ENCODE data around the gene ZNF638.

ZNF638 gene

DNA sequence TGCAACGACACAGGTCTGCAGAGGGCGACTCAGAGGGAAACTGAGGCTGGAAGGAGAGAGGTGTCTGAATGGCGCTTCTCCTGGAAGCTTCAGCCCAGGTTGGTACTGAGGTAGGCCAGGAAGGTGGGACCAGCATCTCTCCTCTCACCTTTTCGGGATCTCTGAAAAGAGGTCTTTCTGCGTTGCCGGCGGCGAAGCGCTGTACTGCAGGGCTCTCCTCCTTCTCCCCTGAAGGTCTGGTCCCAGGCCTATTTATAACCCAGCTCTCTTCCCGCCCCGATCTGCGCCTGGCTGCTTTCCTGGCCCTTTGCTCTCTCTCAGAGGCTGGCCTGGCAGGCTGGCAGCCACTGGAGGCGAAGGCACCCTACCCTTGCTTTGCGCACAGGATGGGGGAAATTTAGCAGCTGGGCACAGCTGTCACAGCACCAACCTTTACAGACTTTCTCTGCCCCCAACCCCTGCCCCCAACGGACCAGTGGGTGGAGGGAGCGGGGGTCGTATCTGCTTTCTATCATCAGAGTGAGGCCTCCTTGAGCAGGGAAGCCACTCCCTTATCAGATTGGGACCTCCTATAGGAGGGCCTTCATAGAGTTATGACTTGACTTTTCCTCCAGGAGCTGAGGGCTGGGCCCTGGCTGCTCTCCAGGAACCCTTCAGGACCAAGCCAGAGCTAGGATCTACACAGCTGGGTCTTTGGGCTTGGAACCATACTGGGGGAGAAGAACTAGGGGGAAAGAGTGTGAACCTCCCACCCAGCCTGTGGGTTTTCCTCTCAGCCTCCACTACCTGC is 122.8 kb downstream of the ZNF638 start:
- TF ChIP-seq, protein P1, sequence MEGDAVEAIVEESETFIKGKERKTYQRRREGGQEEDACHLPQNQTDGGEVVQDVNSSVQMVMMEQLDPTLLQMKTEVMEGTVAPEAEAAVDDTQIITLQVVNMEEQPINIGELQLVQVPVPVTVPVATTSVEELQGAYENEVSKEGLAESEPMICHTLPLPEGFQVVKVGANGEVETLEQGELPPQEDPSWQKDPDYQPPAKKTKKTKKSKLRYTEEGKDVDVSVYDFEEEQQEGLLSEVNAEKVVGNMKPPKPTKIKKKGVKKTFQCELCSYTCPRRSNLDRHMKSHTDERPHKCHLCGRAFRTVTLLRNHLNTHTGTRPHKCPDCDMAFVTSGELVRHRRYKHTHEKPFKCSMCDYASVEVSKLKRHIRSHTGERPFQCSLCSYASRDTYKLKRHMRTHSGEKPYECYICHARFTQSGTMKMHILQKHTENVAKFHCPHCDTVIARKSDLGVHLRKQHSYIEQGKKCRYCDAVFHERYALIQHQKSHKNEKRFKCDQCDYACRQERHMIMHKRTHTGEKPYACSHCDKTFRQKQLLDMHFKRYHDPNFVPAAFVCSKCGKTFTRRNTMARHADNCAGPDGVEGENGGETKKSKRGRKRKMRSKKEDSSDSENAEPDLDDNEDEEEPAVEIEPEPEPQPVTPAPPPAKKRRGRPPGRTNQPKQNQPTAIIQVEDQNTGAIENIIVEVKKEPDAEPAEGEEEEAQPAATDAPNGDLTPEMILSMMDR (IDR thresholded peaks at IDR 0.05; ENCODE audit: insufficient read depth, low read depth, low read length, missing control alignments), result no peak
- no peak overlapping the region for H3K4me3 ChIP-seq (ENCODE audit: low read length)
- no peak for DNase-seq (ENCODE audit: low read depth)

DNA sequence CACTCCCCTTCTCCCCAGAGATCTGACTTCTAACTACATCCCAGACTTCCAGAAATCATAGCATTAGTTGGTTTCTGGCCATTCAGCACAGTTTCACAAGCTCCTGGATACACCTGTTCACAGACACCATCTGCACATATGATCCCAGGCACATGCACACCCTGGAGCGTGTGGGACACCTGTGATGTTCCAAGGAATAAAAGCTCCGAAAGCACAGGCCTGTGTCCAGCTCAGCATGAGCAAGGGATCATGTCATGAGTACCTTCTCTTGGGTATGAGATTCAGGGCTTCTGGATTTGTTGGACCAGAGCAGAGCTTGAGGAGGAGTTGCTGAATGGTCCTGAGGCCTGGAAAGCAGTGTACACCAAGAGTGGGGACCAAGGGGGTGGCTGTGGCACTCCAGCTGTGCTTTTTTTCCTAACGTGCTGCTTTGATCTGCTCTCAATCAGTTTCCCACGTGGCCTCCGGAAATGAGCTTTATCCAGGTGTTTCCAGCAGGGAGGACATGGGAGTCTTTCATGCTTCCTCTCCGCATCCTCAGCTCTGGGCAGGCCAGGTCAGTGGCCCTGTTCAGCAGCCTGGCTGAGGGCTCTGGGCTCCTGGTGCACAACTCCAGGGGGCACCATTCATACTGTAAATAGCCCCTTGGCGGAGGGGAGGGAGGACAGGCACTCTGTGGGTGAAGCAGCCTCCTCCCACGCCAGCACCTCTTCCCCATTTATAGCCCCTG is 123.6 kb downstream of the ZNF638 start:
- no peak for DNase-seq (ENCODE audit: low read depth)
- H3K4me3 ChIP-seq (ENCODE audit: low read length), result no peak overlapping the region
- TF ChIP-seq, protein P1 (IDR thresholded peaks at IDR 0.05; ENCODE audit: insufficient read depth, low read depth, low read length, missing control alignments), result no peak

DNA sequence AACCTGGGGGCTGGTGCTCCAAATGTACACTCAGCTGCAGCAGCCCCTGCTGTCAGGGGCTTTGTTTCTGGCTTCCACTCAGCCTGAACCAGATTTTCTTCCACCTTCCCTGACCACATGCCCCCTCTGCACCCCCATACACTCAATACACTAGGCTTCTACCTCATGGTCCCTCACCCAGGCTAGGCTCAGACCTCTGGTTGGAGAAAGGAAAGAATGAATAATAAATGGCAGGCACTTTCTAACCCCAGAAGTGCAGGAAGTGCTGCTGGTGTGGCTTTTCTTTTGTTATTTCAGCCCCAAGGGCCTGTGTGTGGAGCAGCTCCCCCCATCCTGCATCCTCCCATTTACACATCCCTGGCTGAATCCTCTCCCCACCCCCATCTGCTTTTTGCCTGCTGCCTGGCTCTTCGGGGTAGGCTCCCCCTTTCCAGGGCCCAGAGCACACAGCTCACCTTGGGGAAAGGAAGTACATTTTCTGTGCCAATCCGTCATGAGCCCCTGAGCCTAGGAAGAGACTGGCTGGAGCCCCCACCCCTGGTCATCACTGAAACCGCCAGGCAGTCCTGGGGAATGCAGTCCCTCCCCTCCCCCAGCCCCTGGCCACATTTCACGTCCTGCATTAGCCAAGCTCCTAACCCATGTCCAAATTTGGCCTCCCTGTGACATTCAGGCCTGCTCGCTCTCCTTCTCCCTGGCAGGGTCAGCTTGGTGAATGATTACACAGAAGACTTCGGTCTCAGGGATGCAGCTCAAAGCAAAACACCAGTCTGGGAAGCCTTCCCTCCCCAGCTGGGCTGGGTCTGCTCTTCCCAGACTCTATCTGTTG is 124.4 kb downstream of the ZNF638 start:
- no peak for DNase-seq (ENCODE audit: low read depth)
- TF ChIP-seq, protein P1 (IDR thresholded peaks at IDR 0.05; ENCODE audit: insufficient read depth, low read depth, low read length, missing control alignments), result no peak
- H3K4me3 ChIP-seq (ENCODE audit: low read length), result no peak overlapping the region

DNA sequence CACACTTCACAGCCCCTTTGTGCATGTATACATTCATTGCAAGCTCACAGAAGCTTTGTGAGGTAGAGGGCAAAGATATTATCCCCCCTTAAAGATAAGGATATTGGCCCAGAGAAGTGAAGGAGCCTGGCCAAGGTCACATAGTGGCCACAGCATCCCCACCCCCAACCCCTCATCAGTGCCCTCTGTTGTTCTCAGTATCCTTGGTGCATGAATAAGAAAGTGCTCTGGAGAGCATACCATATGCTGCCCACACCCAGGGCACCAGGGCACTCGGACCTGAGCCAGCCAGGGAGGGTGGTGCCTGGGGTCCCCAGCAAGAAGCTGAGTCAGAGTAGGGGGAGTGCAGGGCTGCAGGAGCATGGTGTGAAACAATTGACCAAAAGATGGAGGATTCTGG is 125.0 kb downstream of the ZNF638 start:
- no peak overlapping the region for H3K4me3 ChIP-seq (ENCODE audit: low read length)
- TF ChIP-seq, protein P1 (IDR thresholded peaks at IDR 0.05; ENCODE audit: insufficient read depth, low read depth, low read length, missing control alignments), result no peak
- DNase-seq (ENCODE audit: low read depth), result no peak

DNA sequence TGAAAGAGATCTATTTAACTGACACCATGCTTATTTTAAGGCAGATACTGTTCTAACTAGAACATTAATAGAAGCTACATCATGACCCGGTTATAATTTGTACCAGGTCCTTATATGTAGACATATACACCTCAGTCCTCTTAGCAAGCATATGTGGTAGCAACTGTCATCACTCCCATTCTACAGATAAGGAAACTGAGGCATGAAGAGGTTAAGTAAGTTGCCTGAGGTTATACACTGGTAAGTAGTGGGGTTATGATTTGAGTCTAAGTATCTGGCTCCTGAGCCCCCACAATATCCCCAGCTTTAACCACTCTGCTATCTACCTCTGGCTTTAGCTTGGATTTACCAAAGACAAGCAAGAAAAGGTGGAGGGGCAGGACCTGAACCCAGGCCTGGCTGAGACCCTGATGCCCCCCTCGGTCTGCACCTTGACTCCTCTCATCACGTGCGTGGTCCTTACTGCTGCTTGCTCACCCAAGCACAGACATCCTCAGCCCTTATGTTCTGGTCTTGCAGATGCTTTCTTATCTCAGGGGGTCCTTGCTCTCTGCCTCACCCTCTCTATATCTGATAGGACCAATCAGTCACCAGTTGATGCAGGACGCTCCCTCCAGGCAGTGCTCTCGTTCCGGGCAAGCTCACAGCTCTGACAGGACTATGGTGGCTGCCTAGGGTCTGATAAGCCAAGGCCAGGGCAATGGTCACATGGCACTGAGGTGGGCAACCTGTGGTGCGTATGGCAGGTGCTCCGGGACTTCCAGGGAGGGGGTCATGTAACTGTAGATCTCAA is 125.7 kb downstream of the ZNF638 start:
- no peak overlapping the region for H3K4me3 ChIP-seq (ENCODE audit: low read length)
- DNase-seq (ENCODE audit: low read depth), result no peak
- TF ChIP-seq, protein P1 (IDR thresholded peaks at IDR 0.05; ENCODE audit: insufficient read depth, low read depth, low read length, missing control alignments), result no peak

DNA sequence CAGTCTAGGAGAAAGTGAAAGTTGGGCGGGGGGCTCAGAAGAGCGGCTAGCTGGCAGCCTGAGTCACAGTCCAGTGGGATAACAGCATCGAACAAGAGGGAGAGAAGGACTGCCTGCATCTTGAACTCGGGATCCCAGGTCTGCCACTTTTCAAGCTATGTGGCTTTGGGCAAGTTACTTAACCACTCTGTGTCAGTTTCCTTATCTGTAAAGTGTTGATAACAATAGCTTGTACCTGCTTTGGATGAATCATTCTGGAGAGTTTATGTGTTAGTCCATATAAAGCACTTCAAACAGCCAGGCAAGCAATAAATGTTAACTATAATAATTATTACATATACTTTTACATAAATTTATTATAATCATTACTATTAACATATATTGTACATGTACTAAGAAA is 126.3 kb downstream of the ZNF638 start:
- TF ChIP-seq, protein P1 (IDR thresholded peaks at IDR 0.05; ENCODE audit: insufficient read depth, low read depth, low read length, missing control alignments), result no peak
- H3K4me3 ChIP-seq (ENCODE audit: low read length), result no peak overlapping the region
- no peak for DNase-seq (ENCODE audit: low read depth)
